ENCODE data around the gene PAWR. TPM values are rescaled to one million over a fixed set of nuclear protein-coding genes. Genes with fewer than 3 reads are reported as not detected.

The PAWR gene
- total RNA-seq, 3 donors from 2014 or later, result 17.0 to 155 (median 101) TPM

- intact Hi-C loops (cut with DNase I; ENCODE audit: low total_unique reads), result loop anchor here (10.0 kb wide), 1 partner anchor 134 kb away; no protein-coding TSS in a partner anchor
- Histone ChIP-seq H3K9me3 (no peaks in the 10 kb centered on the region), H3K27ac (no peak overlapping the region), H3K27me3 (no peaks in the 10 kb centered on the region), H3K36me3 (no peaks in the 10 kb centered on the region), H3K4me1 (no peaks in the 10 kb centered on the region), H3K4me3 (no peak overlapping the region)
- no peak for TF ChIP-seq CTCF (IDR thresholded peaks at IDR 0.05)
- no peak for TF ChIP-seq POLR2A (IDR thresholded peaks at IDR 0.05)
- TF ChIP-seq POLR2AphosphoS5 (IDR thresholded peaks at IDR 0.05), result no peak
- DNase-seq (ENCODE audit: low spot score in 2 of 2), result no peak
These were observed 8.2 kb upstream of the PAWR start for GRCh38 chr12:79698966-79699365.

GRCh38 chr12:79696416-79696815 is 5.7 kb upstream of the PAWR start:
- TF ChIP-seq POLR2AphosphoS5 (IDR thresholded peaks at IDR 0.05), result no peak
- TF ChIP-seq CTCF (IDR thresholded peaks at IDR 0.05), result no peak
- no peak for TF ChIP-seq POLR2A (IDR thresholded peaks at IDR 0.05)

GRCh38 chr12:79692860-79693577 is 2.3 kb upstream of the PAWR start:
- no peaks in the 10 kb centered on the region for H3K9me3 ChIP-seq
- no peaks in the 10 kb centered on the region for H3K4me1 ChIP-seq
- H3K36me3 ChIP-seq, result no peaks in the 10 kb centered on the region
- TF ChIP-seq CTCF (IDR thresholded peaks at IDR 0.05) (no peak), POLR2AphosphoS5 (IDR thresholded peaks at IDR 0.05) (no peak), POLR2A (IDR thresholded peaks at IDR 0.05) (no peak)
- intact Hi-C loops (cut with DNase I; ENCODE audit: low total_unique reads), result loop anchor here (10.0 kb wide), 1 partner anchor 128 kb away; no protein-coding TSS in a partner anchor
- DNase-seq (ENCODE audit: low spot score in 2 of 2), result no peak
- peak overlapping the region in 2 of 3 donors; percentile 92 to 98 for H3K4me3 ChIP-seq
- H3K27me3 ChIP-seq, result no peaks in the 10 kb centered on the region
- peak overlapping the region; percentile 94 to 98 for H3K27ac ChIP-seq

More at GRCh38 chr12:79696416-79696815, 5.7 kb upstream of the PAWR start:
- Histone ChIP-seq H3K27ac (no peak overlapping the region), H3K4me1 (no peaks in the 10 kb centered on the region), H3K4me3 (no peak overlapping the region), H3K9me3 (no peaks in the 10 kb centered on the region), H3K36me3 (no peaks in the 10 kb centered on the region), H3K27me3 (no peaks in the 10 kb centered on the region)
- intact Hi-C loops (cut with DNase I; ENCODE audit: low total_unique reads), result loop anchor here (10.0 kb wide), 1 partner anchor 132 kb away; no protein-coding TSS in a partner anchor
- DNase-seq (ENCODE audit: low spot score in 2 of 2), result no peak

GRCh38 chr12:79691511-79692248 is 916 bp upstream of the PAWR start:
- DNase-seq (ENCODE audit: low spot score in 2 of 2), result no peak
- H3K4me1 ChIP-seq, result no peaks in the 10 kb centered on the region
- H3K4me3 ChIP-seq, result peak overlapping the region; percentile 77 to 98 (median 92)
- no peaks in the 10 kb centered on the region for H3K36me3 ChIP-seq
- TF ChIP-seq POLR2A (IDR thresholded peaks at IDR 0.05) (no peak), POLR2AphosphoS5 (IDR thresholded peaks at IDR 0.05) (no peak), CTCF (IDR thresholded peaks at IDR 0.05) (no peak)
- H3K27ac ChIP-seq, result peak overlapping the region; percentile 94 to 98
- intact Hi-C loops (cut with DNase I; ENCODE audit: low total_unique reads), result loop anchor here (10.0 kb wide), 1 partner anchor 127 kb away; no protein-coding TSS in a partner anchor
- no peaks in the 10 kb centered on the region for H3K27me3 ChIP-seq
- H3K9me3 ChIP-seq, result no peaks in the 10 kb centered on the region

Measured in breast epithelium (tissue), 4 donors.